8988T (cell line): Measurements from ENCODE around the gene C1orf232.

ENCODE experiments used
- DNase-seq: peaks from one replicate; pipeline ENCODE4 v3.0.0; 2011

Gene C1orf232

GRCh38 chr1:26155370-26156284, 13.1 kb downstream of the C1orf232 start:
- DNase-seq: no peak

GRCh38 chr1:26154750-26155149, 14.0 kb downstream of the C1orf232 start:
- DNase-seq: no peak

GRCh38 chr1:26153966-26154532, 14.7 kb downstream of the C1orf232 start:
- DNase-seq: no peak

GRCh38 chr1:26148887-26149286, 19.9 kb downstream of the C1orf232 start:
- no peak for DNase-seq

- no peak for DNase-seq
Measured at GRCh38 chr1:26145960-26146294, 22.8 kb downstream of the C1orf232 start.

- DNase-seq: no peak
Measured at GRCh38 chr1:26145041-26145959, 23.5 kb downstream of the C1orf232 start.

- DNase-seq: no peak
Measured at GRCh38 chr1:26142159-26142558, 26.6 kb downstream of the C1orf232 start.

- DNase-seq: no peak
Measured at GRCh38 chr1:26138974-26139558, 29.7 kb downstream of the C1orf232 start.

- DNase-seq: no peak
Measured at GRCh38 chr1:26134466-26134865, 34.3 kb downstream of the C1orf232 start.

GRCh38 chr1:26132834-26133167, 36.0 kb downstream of the C1orf232 start:
- no peak for DNase-seq

- DNase-seq: no peak
Measured at GRCh38 chr1:26132128-26132833, 36.5 kb downstream of the C1orf232 start.

- DNase-seq: no peak
Measured at GRCh38 chr1:26130695-26131094, 38.1 kb downstream of the C1orf232 start.

- no peak for DNase-seq
Measured at GRCh38 chr1:26129778-26130177, 39.0 kb downstream of the C1orf232 start.

GRCh38 chr1:26127235-26128163, 41.3 kb downstream of the C1orf232 start:
- DNase-seq: no peak

GRCh38 chr1:26126321-26127084, 42.3 kb downstream of the C1orf232 start:
- no peak for DNase-seq

- DNase-seq: no peak
Measured at GRCh38 chr1:26125946-26126320, 42.8 kb downstream of the C1orf232 start.

GRCh38 chr1:26125382-26125781, 43.4 kb downstream of the C1orf232 start:
- DNase-seq: no peak

GRCh38 chr1:26124418-26125331, 44.1 kb downstream of the C1orf232 start:
- DNase-seq: no peak
